Fibroblast of lung (primary cell): ENCODE measurements around the gene CCT8L2.
"Not testable (repeated sequence)": the region's sequence is repeated elsewhere in the genome, so short reads cannot be mapped to it uniquely, and the experiment has no call there.

ENCODE experiments used
- EZH2 ChIP-seq: IDR thresholded peaks from 2 replicates; pipeline ENCODE4 v1.5.1; 2012; ENCODE audit warnings: low read length, control low read depth, mild to moderate bottlenecking; ENCODE audit errors: missing control alignments
- TF ChIP-seq, protein P1 (sequence below), 2 donors: IDR thresholded peaks in 1 of 2; conservative IDR thresholded peaks in 1 of 2; 1 replicate in 1 of 2; 2 replicates in 1 of 2; pipeline ENCODE4 v1.5.1; 2011 to 2012; ENCODE audit warnings: low read length in 2 of 2, control low read depth in 1 of 2, inconsistent platforms in 1 of 2, low read depth in 1 of 2, mild to moderate bottlenecking in 1 of 2

DNA sequence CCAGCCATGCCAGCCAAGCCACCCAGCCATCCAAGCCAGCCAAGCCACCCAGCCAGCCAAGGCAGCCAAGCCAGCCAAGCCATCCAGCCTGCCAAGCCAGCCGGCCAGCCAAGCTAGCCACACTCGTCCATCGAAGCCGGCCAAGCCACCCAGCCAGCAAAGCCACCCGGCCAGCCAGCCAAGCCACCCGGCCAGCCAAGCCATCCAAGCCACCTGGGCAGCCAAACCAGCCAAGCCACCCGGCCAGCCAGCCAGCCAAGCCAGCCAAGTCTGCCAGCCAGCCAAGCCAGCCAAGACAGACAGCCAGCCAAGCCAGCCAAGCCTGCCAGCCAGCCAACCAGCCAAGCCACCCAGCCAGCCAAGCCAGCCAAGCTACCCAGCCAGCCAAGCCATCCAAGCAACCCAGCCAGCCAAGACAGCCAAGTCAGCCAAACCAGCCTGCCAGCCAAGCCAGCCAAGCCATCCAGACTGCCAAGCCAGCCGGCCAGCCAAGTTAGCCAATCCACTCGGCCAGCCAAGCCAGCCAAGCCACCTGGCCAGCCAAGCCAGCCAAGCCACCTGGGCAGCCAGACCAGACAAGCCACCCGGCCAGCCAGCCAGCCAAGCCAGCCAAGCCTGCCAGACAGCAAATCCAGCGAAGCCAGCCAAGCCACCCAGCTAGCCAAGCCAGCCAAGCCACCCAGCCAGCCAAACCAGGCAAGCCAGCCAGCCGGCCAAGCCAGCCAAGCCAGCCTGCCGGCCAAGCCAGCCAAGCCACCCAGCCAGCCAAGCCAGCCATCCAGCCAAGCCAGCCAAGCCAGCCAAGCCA lies 24.8 kb downstream of the CCT8L2 start:
- TF ChIP-seq, protein P1, sequence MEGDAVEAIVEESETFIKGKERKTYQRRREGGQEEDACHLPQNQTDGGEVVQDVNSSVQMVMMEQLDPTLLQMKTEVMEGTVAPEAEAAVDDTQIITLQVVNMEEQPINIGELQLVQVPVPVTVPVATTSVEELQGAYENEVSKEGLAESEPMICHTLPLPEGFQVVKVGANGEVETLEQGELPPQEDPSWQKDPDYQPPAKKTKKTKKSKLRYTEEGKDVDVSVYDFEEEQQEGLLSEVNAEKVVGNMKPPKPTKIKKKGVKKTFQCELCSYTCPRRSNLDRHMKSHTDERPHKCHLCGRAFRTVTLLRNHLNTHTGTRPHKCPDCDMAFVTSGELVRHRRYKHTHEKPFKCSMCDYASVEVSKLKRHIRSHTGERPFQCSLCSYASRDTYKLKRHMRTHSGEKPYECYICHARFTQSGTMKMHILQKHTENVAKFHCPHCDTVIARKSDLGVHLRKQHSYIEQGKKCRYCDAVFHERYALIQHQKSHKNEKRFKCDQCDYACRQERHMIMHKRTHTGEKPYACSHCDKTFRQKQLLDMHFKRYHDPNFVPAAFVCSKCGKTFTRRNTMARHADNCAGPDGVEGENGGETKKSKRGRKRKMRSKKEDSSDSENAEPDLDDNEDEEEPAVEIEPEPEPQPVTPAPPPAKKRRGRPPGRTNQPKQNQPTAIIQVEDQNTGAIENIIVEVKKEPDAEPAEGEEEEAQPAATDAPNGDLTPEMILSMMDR (conservative IDR thresholded peaks at IDR 0.05 in 1 of 2, IDR thresholded peaks at IDR 0.05 in 1 of 2; ENCODE audit: low read depth in 1 of 2, low read length in 2 of 2) = not testable (repeated sequence)
- not testable (repeated sequence) for TF ChIP-seq EZH2
